Lower leg skin (tissue), 3 donors: ENCODE measurements around the gene CTIF.

ENCODE experiments used
- CTCF ChIP-seq, 3 donors: fragments of 450-650 bp; IDR thresholded peaks; one replicate each; pipeline ENCODE4 v1.5.1; 2016; ENCODE audit warnings: antibody characterized with exemption in 3 of 3, mild to moderate bottlenecking in 3 of 3, moderate library complexity in 2 of 3
- POLR2A ChIP-seq, 2 donors: fragments of 450-650 bp; IDR thresholded peaks; one replicate each; pipeline ENCODE4 v1.6.1; 2016 to 2017; ENCODE audit warnings: antibody characterized with exemption in 2 of 2, mild to moderate bottlenecking in 1 of 2, moderate library complexity in 1 of 2

- TF ChIP-seq CTCF (IDR thresholded peaks at IDR 0.05), result no peak
- TF ChIP-seq POLR2A (IDR thresholded peaks at IDR 0.05), result no peak
Observed at GRCh38 chr18:48562075-48562474, 23.2 kb downstream of the CTIF start.
